WTC11 (cell line): ENCODE measurements around the gene RFESD. TPM values are rescaled to one million over a fixed set of nuclear protein-coding genes. Genes with fewer than 3 reads are reported as not detected.
"Not testable (repeated sequence)": the region's sequence is repeated elsewhere in the genome, so short reads cannot be mapped to it uniquely, and the experiment has no call there.

Source experiments
- ATAC-seq: fragments of 200-7000 bp; cut with Tn5 transposase; 2 replicates; pipeline ENCODE4 v1.10.0; 2021; ENCODE audit warnings: mild to moderate bottlenecking, moderate library complexity
- CTCF ChIA-PET: fragments of 300-600 bp; sonication (Branson Sonifier 250); formaldehyde crosslinking; loops from one replicate; lab custom pipeline; 2021; ENCODE audit warnings: antibody characterized with exemption; lab: Charles Lee
- POLR2A ChIA-PET: fragments of 350-600 bp; sonication (Branson Sonifier 250); formaldehyde crosslinking; loops from one replicate; lab custom pipeline; 2021; ENCODE audit warnings: antibody characterized with exemption; lab: Charles Lee
- DNase-seq: peaks from one replicate; pipeline ENCODE4 v3.0.0; 2021; ENCODE audit warnings: low spot score
- H3K27ac Mint-ChIP-seq: 2 replicates; pipeline ENCODE4 v1.8.0; 2021; ENCODE audit warnings: mixed read lengths
- H3K27me3 Mint-ChIP-seq: 2 replicates; pipeline ENCODE4 v1.8.0; 2021; ENCODE audit warnings: low read depth, mild to moderate bottlenecking, moderate library complexity, mixed read lengths
- H3K36me3 Mint-ChIP-seq: 2 replicates; pipeline ENCODE4 v1.8.0; 2021; ENCODE audit warnings: mixed read lengths
- H3K4me1 Mint-ChIP-seq: 2 replicates; pipeline ENCODE4 v1.8.0; 2022; ENCODE audit warnings: mixed read lengths
- H3K4me3 Mint-ChIP-seq: 2 replicates; pipeline ENCODE4 v1.8.0; 2021; ENCODE audit warnings: mild to moderate bottlenecking, moderate library complexity, mixed read lengths
- H3K9me3 Mint-ChIP-seq: 2 replicates; pipeline ENCODE4 v1.8.0; 2021; ENCODE audit warnings: mixed read lengths
- CTCF ChIP-seq: fragments of 200-600 bp; IDR thresholded peaks from 2 replicates; pipeline ENCODE4 v1.8.0; 2022; ENCODE audit warnings: antibody characterized with exemption
- ERG ChIP-seq: fragments of 250-450 bp; sonication (Bioruptor Pico); IDR thresholded peaks from 2 replicates; pipeline ENCODE4 v1.8.0; 2021; ENCODE audit warnings: mild to moderate bottlenecking
- ETV6 ChIP-seq: sonication (generic); formaldehyde crosslinking; IDR thresholded peaks from 2 replicates; pipeline ENCODE4 v1.8.1; 2022; ENCODE audit warnings: mild to moderate bottlenecking, missing genetic modification reagents
- FOXK1 ChIP-seq: sonication (generic); formaldehyde crosslinking; IDR thresholded peaks from 2 replicates; pipeline ENCODE4 v1.8.0; 2022; ENCODE audit warnings: mild to moderate bottlenecking, moderate library complexity, missing genetic modification reagents
- FOXP4 ChIP-seq: sonication (generic); formaldehyde crosslinking; IDR thresholded peaks from 2 replicates; pipeline ENCODE4 v1.8.0; 2022; ENCODE audit warnings: mild to moderate bottlenecking, missing genetic modification reagents
- GRHL2 ChIP-seq: fragments of 250-450 bp; sonication (Bioruptor Pico); IDR thresholded peaks from 2 replicates; pipeline ENCODE4 v1.8.0; 2022; ENCODE audit warnings: mild to moderate bottlenecking, moderate library complexity; ENCODE audit not compliant: insufficient replicate concordance, severe bottlenecking
- MLX ChIP-seq: sonication (generic); formaldehyde crosslinking; IDR thresholded peaks from 2 replicates; pipeline ENCODE4 v1.8.1; 2023; ENCODE audit warnings: mild to moderate bottlenecking, missing genetic modification reagents, moderate library complexity
- NR1H2 ChIP-seq: sonication (generic); formaldehyde crosslinking; IDR thresholded peaks from 2 replicates; pipeline ENCODE4 v1.9.0; 2021; ENCODE audit warnings: mild to moderate bottlenecking, moderate library complexity, missing genetic modification reagents
- PREB ChIP-seq: sonication (generic); formaldehyde crosslinking; IDR thresholded peaks from 2 replicates; pipeline ENCODE4 v1.8.1; 2022; ENCODE audit warnings: mild to moderate bottlenecking, missing genetic modification reagents, moderate library complexity, borderline replicate concordance
- RORB ChIP-seq: fragments of 250-450 bp; sonication (Bioruptor Pico); IDR thresholded peaks from 2 replicates; pipeline ENCODE4 v1.9.0; 2021; ENCODE audit warnings: mild to moderate bottlenecking
- SOX15 ChIP-seq: fragments of 250-450 bp; sonication (Bioruptor Pico); IDR thresholded peaks from 2 replicates; pipeline ENCODE4 v1.9.0; 2021; ENCODE audit warnings: mild to moderate bottlenecking
- STAT6 ChIP-seq: sonication (generic); formaldehyde crosslinking; conservative IDR thresholded peaks from 2 replicates; pipeline ENCODE4 v1.8.1; 2023; ENCODE audit warnings: mild to moderate bottlenecking, low read depth, missing genetic modification reagents, moderate library complexity
- TCF7 ChIP-seq: sonication (generic); formaldehyde crosslinking; IDR thresholded peaks from 2 replicates; pipeline ENCODE4 v1.8.0; 2022; ENCODE audit warnings: mild to moderate bottlenecking, low read depth, missing genetic modification reagents, moderate library complexity
- TEAD1 ChIP-seq: sonication (generic); formaldehyde crosslinking; IDR thresholded peaks from 2 replicates; pipeline ENCODE4 v1.8.0; 2022; ENCODE audit warnings: mild to moderate bottlenecking, missing genetic modification reagents
- TP53 ChIP-seq: sonication (generic); formaldehyde crosslinking; IDR thresholded peaks from 2 replicates; pipeline ENCODE4 v1.8.1; 2023; ENCODE audit warnings: mild to moderate bottlenecking, missing genetic modification reagents
- ZNF232 ChIP-seq: sonication (generic); formaldehyde crosslinking; IDR thresholded peaks from 2 replicates; pipeline ENCODE4 v1.8.0; 2022; ENCODE audit warnings: mild to moderate bottlenecking, missing genetic modification reagents
- ZNF263 ChIP-seq: sonication (generic); formaldehyde crosslinking; IDR thresholded peaks from 2 replicates; pipeline ENCODE4 v1.8.1; 2022; ENCODE audit warnings: low read depth, mild to moderate bottlenecking, moderate library complexity, missing genetic modification reagents
- ZNF423 ChIP-seq: fragments of 250-450 bp; sonication (Bioruptor Pico); IDR thresholded peaks from 2 replicates; pipeline ENCODE4 v2.1.2; 2022; ENCODE audit warnings: mild to moderate bottlenecking, moderate library complexity
- ZNF532 ChIP-seq: fragments of 250-450 bp; sonication (Bioruptor Pico); IDR thresholded peaks from 2 replicates; pipeline ENCODE4 v1.9.0; 2021; ENCODE audit warnings: mild to moderate bottlenecking, borderline replicate concordance
- total RNA-seq: library from RNA; stranded (reverse); gene quantifications from 3 replicates; pipeline ENCODE4 v1.2.3, GENCODE V29; 2021

Gene RFESD
- total RNA-seq, 1 experiment from 2014 or later, result 5.7 TPM

- no peak for TF ChIP-seq ZNF532 (CRISPR knock-in tag)
- no peak for TF ChIP-seq ZNF232 (CRISPR knock-in tag)
- no peak for TF ChIP-seq RORB (CRISPR knock-in tag)
- TF ChIP-seq NR1H2 (CRISPR knock-in tag), result no peak
- TF ChIP-seq SOX15 (CRISPR knock-in tag), result no peak
Measured at GRCh38 chr5:95704150-95704549, 57.6 kb downstream of the RFESD start (continued).

- H3K4me3 Mint-ChIP-seq, POLR2A ChIA-PET, H3K4me1 Mint-ChIP-seq, DNase-seq, H3K36me3 Mint-ChIP-seq, H3K9me3 Mint-ChIP-seq, CTCF ChIA-PET, H3K27ac Mint-ChIP-seq: not testable (repeated sequence)
- ATAC-seq, result peak; percentile 59
- peaks cover 25% of the 10 kb centered on the region for H3K27me3 Mint-ChIP-seq
Measured at GRCh38 chr5:95706196-95706595, 59.6 kb downstream of the RFESD start.

GRCh38 chr5:95707055-95707454 is 60.5 kb downstream of the RFESD start:
- TF ChIP-seq FOXK1 (CRISPR knock-in tag) (no peak), FOXP4 (CRISPR knock-in tag) (no peak), MLX (no peak), STAT6 (no peak), CTCF (no peak), ETV6 (CRISPR knock-in tag) (no peak), PREB (CRISPR knock-in tag) (no peak), TCF7 (CRISPR knock-in tag) (no peak), ZNF263 (CRISPR knock-in tag) (no peak), TP53 (CRISPR knock-in tag) (no peak), ZNF423 (no peak), GRHL2 (CRISPR knock-in tag) (no peak), RORB (CRISPR knock-in tag) (no peak), ERG (CRISPR knock-in tag) (no peak), TEAD1 (CRISPR knock-in tag) (no peak)
- H3K27ac Mint-ChIP-seq, result no peak overlapping the region
- ChIA-PET POLR2A (no interaction called here), CTCF (no interaction called here)
- DNase-seq (no peak), ATAC-seq (no peak)
- H3K36me3 Mint-ChIP-seq, result no peaks in the 10 kb centered on the region
- H3K9me3 Mint-ChIP-seq, result no peaks in the 10 kb centered on the region
- H3K27me3 Mint-ChIP-seq, result peaks cover 33% of the 10 kb centered on the region
- peaks cover 16% of the 10 kb centered on the region for H3K4me1 Mint-ChIP-seq
- H3K4me3 Mint-ChIP-seq, result no peak overlapping the region
